ENCODE data around the gene VARS1.
"Not testable (repeated sequence)": the region's sequence is repeated elsewhere in the genome, so short reads cannot be mapped to it uniquely, and the experiment has no call there.

Gene VARS1

DNA sequence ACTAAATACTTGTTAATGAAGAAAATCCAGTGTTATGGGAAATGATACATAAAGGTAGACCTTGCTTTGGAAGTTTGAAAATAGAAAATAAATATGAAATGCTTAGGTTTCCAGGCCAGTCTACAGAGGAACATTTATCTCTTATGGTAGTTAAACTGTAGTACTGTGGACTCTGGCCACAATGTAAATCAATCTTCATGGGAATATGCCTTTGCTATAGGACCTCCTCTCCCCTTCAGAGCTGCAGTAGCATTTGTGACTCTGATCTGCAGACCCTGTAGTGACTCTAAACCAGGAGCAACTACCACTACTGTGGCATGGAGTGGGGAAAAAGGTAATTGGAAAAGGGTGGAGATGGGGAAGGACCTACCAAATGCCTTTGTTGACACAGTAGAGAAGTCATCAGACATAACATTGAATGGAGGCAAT is 24.3 kb upstream of the VARS1 start:
- TF ChIP-seq CTCF (IDR thresholded peaks at IDR 0.05; ENCODE audit: low read depth, low read length) (no peak), EZH2phosphoT487 (IDR thresholded peaks at IDR 0.05; ENCODE audit: low read depth) (no peak)
- Histone ChIP-seq H3K36me3 (replicated peaks; ENCODE audit: low read depth, low read length) (no peaks in the 10 kb centered on the region), H3K9ac (ENCODE audit: low read length) (no peak overlapping the region), H3K79me2 (ENCODE audit: low read length) (no peaks in the 10 kb centered on the region), H3K9me3 (ENCODE audit: insufficient read depth, low read length) (no peaks in the 10 kb centered on the region), H4K20me1 (ENCODE audit: insufficient read depth, low read length) (no peaks in the 10 kb centered on the region), H3K4me3 (ENCODE audit: low read length) (no peak overlapping the region), H3K27ac (ENCODE audit: low read length) (no peak overlapping the region), H3K27me3 (ENCODE audit: low read depth, low read length) (no peaks in the 10 kb centered on the region), H3K4me1 (ENCODE audit: low read length) (peaks cover 21% of the 10 kb centered on the region), H2AFZ (ENCODE audit: low read depth, low read length) (no peak overlapping the region), H3K4me2 (ENCODE audit: low read length) (no peak overlapping the region)

GRCh38 chr6:31817929-31818511 is 22.5 kb upstream of the VARS1 start:
- H3K79me2 ChIP-seq (ENCODE audit: low read length); H2AFZ ChIP-seq (ENCODE audit: low read depth, low read length); H3K4me3 ChIP-seq (ENCODE audit: low read length); H3K9ac ChIP-seq (ENCODE audit: low read length); H4K20me1 ChIP-seq (ENCODE audit: insufficient read depth, low read length); H3K27me3 ChIP-seq (ENCODE audit: low read depth, low read length); H3K36me3 ChIP-seq (replicated peaks; ENCODE audit: low read depth, low read length); H3K27ac ChIP-seq (ENCODE audit: low read length); H3K9me3 ChIP-seq (ENCODE audit: insufficient read depth, low read length); H3K4me2 ChIP-seq (ENCODE audit: low read length): not testable (repeated sequence)
- peaks cover 23% of the 10 kb centered on the region for H3K4me1 ChIP-seq (ENCODE audit: low read length)

GRCh38 chr6:31817133-31817928 is 21.8 kb upstream of the VARS1 start:
- H3K4me2 ChIP-seq (ENCODE audit: low read length); H3K4me3 ChIP-seq (ENCODE audit: low read length); H2AFZ ChIP-seq (ENCODE audit: low read depth, low read length); H3K79me2 ChIP-seq (ENCODE audit: low read length); H3K27me3 ChIP-seq (ENCODE audit: low read depth, low read length); H3K36me3 ChIP-seq (replicated peaks; ENCODE audit: low read depth, low read length); H3K9me3 ChIP-seq (ENCODE audit: insufficient read depth, low read length); H4K20me1 ChIP-seq (ENCODE audit: insufficient read depth, low read length); H3K9ac ChIP-seq (ENCODE audit: low read length); H3K27ac ChIP-seq (ENCODE audit: low read length): not testable (repeated sequence)
- peaks cover 23% of the 10 kb centered on the region for H3K4me1 ChIP-seq (ENCODE audit: low read length)
- TF ChIP-seq CTCF (IDR thresholded peaks at IDR 0.05; ENCODE audit: low read depth, low read length) = 0 out of 2 replicates have a peak, but pooled peaks have one; percentile 12

DNA sequence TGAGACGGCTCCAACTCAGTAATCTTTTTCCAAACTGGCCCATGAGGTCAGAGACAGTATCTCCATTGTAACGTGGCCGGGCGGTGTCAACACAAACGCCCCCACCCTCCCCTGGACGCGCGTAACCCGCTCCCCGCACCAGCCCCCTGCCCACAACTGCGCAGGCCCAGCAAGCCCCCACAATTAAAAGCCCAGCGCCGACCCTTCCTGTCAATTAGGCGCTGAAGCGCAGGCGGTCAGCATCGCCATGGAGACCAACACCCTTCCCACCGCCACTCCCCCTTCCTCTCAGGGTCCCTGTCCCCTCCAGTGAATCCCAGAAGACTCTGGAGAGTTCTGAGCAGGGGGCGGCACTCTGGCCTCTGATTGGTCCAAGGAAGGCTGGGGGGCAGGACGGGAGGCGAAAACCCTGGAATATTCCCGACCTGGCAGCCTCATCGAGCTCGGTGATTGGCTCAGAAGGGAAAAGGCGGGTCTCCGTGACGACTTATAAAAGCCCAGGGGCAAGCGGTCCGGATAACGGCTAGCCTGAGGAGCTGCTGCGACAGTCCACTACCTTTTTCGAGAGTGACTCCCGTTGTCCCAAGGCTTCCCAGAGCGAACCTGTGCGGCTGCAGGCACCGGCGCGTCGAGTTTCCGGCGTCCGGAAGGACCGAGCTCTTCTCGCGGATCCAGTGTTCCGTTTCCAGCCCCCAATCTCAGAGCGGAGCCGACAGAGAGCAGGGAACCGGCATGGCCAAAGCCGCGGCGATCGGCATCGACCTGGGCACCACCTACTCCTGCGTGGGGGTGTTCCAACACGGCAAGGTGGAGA is 19.7 kb upstream of the VARS1 start, which contains the start of the genes HSPA1A and HSPA1L:
Gene HSPA1A, plus strand, starts transcription at position 519 of the 814 bp plus-strand sequence. Its CDS starts 214 bp downstream, at position 733.
Gene HSPA1L, minus strand, starts transcription at position 259 of the 814 bp plus-strand sequence. CDS start 3,311 bp downstream, outside the sequence.
- Histone ChIP-seq H3K79me2 (ENCODE audit: low read length) (no peaks in the 10 kb centered on the region), H3K27ac (ENCODE audit: low read length) (no peak within 1 kb of the TSS), H3K27me3 (ENCODE audit: low read depth, low read length) (no peaks in the 10 kb centered on the region), H3K36me3 (replicated peaks; ENCODE audit: low read depth, low read length) (no peaks in the 10 kb centered on the region), H4K20me1 (ENCODE audit: insufficient read depth, low read length) (no peaks in the 10 kb centered on the region), H3K9ac (ENCODE audit: low read length) (peak within 1 kb of the TSS; percentile 17; the same call in 1 of the 2 replicates), H3K4me3 (ENCODE audit: low read length) (peak within 1 kb of the TSS; percentile 51), H3K4me1 (ENCODE audit: low read length) (peaks cover 16% of the 10 kb centered on the region), H2AFZ (ENCODE audit: low read depth, low read length) (no peak within 1 kb of the TSS; the same call in 1 of the 2 replicates), H3K4me2 (ENCODE audit: low read length) (peak within 1 kb of the TSS; percentile 65), H3K9me3 (ENCODE audit: insufficient read depth, low read length) (no peaks in the 10 kb centered on the region)
- TF ChIP-seq EZH2phosphoT487 (IDR thresholded peaks at IDR 0.05; ENCODE audit: low read depth) (no peak), CTCF (IDR thresholded peaks at IDR 0.05; ENCODE audit: low read depth, low read length) (no peak)
